NCI-H460 (cell line): ENCODE results near the gene MAP2K7. TPM values are rescaled to one million over a fixed set of nuclear protein-coding genes. Genes with fewer than 3 reads are reported as not detected.
"Not testable (repeated sequence)": the region's sequence is repeated elsewhere in the genome, so short reads cannot be mapped to it uniquely, and the experiment has no call there.

ENCODE experiments used
- DNase-seq: peaks from one replicate; pipeline ENCODE4 v3.0.0-alpha.2; 2016; ENCODE audit warnings: low read depth; ENCODE audit errors: extremely low read depth
- total RNA-seq: library from RNA; depleted of rRNA; stranded (reverse); fragments of >200 nt; shearing (Covaris generic); gene quantifications from 2 replicates; pipeline ENCODE4 v1.2.3, GENCODE V29; 2014

MAP2K7 gene
- total RNA-seq, 1 experiment from 2014 or later: 13.6 TPM

DNA sequence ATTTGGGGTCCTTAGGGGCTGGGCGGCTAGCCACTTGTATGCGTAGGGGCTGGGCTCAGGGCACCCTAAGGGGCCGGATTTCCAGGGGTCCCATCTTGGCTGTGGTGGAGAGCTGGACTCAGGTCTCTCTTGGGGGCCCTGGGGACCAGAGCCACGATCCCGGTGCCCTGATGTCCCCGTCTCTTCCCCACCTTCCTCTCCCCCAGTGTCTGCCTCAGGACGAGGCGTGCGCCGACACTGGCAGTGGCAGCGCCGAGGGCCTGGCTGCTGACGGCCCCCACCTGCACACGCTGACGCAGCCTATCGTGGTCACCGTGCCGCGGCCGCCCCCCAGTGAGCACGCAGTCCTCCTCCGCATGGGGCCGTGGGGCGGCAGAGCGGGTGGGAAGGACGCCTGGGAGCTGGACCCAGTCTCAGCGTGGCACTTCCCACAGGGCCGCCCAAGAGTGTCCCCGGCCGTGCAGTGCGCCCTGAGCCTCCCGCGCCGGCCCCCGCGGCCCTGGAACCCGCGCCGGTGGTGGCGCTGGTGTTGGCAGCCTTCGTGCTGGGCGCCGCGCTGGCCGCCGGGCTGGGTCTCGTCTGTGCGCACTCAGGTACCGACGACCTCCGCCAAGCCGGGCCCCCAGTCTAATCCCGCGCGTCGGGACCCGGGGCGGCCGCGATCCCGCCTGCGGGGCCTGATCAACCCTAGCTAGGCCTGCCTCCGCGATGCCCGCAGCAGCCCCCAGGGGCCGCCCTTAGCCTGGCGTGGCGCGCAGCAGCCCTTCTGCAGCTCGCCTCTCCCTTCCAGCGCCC, 13.8 kb downstream of the MAP2K7 start:
- peak; percentile 51 for DNase-seq

DNA sequence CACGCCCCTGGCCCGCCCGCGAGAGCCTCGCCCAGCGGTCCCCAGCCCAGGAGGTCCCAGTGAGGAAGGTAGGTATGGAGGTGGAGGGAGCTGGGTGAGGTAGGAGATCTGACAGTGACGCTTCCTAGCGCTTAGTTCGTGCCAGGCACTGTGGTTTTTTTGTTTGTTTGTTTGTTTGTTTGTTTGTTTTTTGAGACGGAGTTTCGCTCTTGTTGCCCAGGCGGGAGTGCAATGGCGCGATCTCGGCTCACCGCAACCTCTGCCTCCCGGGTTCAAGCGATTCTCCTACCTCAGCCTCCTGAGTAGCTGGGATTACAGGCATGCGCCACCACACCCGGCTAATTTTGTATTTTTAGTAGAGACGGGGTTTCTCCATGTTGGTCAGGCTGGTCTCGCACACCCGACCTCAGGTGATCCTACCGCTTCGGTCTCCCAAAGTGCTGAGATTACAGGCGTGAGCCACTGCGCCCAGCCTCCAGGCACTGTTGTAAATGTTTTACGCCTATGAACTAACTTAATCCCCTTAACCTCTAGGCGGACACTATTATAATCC, 14.5 kb downstream of the MAP2K7 start:
- not testable (repeated sequence) for DNase-seq

DNA sequence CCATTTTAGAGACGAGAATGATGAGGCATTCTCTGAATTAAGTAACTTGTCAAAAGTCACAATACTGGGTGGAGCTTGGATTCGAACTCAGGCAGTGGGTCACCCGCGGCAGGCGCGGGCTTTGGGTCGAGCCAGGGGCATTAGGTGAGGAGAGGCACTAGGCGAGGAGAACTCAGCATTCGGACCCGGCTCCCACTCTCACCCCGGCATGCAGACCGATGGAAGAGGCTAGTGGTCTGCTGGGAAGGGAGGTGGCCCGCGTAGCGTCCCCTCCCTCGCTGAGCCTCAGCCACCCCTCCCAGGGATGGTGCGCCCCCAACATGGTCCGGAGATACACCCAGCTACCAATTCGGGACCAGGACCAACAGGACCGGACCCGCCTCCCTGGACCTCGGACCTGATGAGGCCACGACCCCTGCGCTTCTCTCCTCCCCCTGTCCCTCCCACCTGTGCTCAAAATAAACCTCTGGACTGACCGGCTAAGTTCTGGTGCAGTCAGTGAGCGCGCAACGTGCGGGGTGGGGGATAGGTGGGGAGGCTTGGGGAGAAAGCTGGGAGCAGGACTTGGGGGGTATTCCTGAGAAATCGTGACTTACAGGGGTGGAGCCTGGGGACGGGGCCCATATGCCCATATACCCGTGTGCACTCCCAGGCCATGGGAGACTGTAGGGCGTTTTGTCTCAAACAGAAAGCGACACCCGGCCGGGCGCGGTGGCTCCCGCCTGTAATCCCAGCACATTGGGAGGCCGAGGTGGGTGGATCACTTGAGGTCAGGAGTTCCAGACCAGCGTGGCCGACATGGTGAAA, 15.1 kb downstream of the MAP2K7 start:
- DNase-seq: no peak

DNA sequence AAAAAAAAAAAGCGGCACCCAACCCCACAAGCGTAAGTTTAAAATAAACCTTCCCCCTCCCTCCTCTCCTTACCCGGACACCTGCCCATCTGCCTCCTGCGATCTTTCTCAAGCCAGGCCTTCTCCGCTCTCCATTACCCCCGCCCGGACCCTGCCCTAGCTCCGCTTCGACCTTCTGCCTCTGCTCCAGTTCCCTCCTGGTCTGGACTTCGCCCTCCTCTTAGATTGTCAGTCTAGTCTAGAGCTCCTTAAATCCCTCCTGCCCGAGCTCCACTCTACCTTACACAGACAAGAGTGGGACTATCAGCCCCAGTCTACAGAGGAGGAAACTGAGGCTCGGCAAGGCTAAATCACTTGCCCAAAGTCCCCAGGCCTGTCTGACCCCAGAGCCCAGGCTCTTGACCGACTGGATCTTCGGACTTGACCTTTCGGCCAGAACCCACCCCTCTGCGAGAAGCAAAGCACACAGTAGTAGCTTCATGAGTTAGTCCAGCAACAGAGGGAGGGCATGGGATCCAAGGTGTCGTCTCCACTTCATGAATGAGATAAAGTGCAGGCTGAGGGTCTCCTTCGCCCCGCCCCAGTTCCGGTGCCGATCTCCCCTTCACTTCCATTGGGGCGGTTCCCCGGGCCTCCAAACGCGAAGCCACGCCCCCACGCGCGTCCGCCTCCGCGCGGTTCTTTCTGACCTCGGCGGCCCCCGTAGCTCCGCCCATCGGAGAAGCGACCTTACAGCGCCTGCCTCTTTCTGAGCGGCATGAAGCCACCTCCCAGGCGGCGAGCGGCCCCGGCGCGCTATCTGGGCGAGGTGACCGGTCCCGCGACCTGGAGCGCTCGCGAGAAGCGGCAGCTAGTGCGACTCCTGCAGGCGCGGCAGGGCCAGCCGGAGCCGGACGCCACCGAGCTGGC, 16.2 kb downstream of the MAP2K7 start, which contains the start of gene SNAPC2:
Gene SNAPC2, plus strand, starts transcription at position 729 of the 909 bp plus-strand sequence. Its CDS starts 29 bp downstream, at position 758.
- peak; percentile 83 for DNase-seq

DNA sequence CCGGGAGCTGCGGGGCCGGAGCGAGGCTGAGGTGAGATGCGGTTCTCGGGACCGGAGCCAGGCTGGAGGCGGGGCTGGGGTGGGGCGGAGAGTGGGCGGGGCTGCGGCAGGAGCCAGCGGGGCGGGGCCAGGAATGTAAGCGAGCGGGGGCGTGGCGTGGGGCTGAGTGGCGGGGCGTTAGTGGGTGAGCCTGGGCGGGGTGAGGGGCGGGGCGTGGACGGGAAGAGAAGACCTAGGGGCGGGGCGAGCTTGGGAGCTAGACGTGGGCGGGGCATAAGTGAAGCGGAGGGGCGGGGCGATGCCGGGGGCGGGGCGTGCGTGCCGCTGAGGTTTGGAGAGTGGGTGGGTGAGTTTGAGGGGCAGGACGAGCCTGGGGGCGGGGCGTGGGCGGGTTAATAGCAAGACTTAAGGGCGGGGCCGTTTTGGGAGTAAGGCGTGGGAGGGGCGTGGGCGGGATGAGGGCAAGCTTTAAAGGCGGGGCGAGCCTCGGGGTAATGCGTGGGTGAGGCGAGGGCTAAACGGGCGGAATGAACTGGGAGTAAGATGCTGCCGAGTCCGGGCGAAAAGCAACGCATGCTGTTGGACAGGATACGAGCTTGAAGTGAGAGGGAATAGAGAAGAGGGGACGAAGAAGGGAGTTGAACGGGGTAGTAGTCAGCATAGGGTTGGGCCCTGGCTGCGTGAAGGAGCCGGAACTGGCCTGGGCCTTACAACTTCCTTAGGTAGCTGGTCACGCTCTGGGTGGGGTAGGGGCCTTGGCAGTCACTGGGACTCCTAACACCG, 17.0 kb downstream of the MAP2K7 start:
- peak; percentile 92 for DNase-seq

DNA sequence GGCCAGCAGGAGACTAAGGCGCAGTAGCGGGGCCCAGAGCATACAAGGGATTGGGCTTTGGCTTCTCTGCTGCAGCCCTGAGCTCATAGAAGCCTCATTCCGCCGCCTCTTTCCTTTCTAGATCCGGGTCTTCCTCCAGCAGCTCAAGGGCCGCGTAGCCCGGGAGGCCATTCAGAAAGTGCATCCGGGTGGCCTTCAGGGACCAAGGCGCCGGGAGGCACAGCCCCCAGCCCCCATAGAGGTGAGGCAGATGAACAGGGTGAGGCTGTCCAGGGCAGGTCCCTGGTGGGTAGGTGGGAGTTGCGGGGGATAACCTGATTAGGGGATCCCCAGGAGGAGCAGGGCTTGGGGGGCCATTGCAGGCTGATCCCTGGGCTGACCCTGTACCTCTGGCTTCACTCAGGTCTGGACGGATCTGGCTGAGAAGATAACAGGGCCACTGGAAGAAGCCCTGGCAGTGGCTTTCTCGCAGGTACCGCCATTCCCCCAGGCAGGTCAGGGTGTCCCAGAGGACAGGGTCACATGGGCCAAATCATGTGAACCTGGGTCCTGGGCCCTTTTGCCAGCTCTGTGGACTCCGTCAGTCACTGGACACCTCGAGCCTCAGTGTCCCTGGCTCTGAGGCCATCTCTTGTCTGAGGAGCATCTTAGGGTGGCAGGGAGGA, 17.8 kb downstream of the MAP2K7 start:
- no peak for DNase-seq

DNA sequence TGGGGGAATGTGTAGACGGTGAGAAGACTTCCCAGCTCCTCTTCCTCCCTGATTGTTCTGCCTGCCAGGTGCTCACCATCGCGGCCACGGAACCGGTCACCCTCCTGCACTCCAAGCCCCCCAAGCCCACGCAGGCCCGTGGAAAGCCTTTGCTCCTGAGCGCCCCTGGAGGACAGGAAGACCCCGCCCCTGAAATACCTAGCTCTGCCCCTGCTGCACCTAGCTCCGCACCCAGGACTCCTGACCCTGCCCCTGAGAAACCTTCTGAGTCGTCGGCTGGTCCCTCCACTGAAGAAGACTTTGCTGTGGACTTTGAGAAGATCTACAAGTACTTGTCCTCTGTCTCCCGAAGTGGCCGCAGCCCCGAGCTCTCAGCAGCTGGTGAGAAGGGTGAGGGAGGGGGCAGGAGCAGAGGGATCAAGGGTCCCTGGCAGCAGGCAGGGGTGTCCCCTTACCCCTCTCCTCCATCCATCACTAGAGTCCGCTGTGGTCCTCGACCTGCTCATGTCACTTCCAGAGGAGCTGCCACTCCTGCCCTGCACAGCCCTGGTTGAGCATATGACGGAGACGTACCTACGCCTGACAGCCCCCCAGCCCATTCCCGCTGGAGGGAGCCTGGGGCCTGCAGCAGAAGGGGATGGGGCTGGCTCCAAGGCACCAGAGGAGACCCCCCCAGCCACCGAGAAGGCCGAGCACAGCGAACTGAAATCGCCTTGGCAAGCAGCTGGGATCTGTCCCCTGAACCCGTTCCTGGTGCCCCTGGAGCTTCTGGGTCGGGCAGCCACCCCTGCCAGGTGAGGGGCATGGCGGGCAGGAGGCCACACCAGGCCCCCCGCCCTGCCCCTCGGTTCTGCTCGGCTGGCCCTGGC, 18.5 kb downstream of the MAP2K7 start:
- no peak for DNase-seq

DNA sequence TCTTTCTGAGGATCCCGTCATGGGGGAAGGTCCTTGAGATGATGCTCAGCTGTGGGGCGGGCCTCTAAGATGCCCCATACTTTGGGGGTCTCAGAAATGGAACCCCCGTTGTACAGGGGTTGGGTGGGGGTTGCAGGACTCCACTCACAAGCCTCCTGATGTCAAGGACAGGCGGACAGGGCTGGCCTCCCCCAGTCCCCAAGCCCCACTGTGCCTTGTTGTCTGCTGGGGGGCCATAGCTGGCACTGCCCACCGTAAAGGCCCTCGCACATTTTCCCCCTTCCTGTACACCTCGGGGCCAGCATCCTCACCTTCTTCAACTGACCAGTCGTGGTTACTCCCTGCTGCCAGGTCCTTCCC, 19.1 kb downstream of the MAP2K7 start:
- DNase-seq: no peak

DNA sequence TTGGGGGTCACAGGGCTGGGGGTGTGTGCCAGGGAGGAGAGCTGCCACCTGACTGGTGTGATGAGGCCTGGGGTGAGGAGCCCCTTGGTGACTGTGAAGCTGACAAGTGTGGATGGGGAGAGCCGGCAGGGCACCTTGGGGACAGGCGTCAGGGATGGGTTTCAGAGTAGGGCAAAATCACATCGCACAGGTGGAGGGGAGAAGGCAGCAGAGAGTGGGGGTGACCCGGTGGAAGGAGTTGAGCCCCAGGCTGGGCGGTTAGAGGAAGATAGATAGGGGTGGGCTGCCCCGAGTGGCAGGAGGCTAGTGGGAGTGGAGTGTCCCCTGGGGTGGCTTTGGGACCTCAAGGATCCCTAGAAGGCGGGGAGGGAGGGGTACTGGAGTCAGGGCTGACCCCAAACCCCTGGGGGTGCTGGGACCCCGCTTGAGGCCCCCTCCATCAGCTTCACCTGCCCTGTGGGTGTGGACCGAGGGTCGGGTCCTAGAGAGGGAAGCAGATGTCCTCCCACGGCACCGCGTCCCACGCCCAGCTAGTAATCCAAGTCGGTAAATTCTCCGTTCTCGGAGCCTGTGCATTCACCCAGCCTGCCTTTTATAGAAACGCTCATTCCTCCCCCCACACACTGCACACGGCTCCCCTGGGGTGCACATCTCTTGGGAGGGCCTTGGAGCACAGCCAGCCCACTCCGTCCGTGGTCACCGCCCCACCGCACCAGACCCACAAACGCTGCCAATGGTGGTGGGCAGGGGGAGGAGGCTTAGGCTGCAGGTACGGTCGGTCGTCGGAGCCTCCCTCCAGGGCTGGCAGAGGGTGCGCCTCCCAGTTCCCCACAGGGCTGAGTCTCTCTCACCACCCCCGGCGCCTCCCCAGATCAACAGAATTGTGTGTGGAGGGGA, 19.9 kb downstream of the MAP2K7 start:
- no peak for DNase-seq

DNA sequence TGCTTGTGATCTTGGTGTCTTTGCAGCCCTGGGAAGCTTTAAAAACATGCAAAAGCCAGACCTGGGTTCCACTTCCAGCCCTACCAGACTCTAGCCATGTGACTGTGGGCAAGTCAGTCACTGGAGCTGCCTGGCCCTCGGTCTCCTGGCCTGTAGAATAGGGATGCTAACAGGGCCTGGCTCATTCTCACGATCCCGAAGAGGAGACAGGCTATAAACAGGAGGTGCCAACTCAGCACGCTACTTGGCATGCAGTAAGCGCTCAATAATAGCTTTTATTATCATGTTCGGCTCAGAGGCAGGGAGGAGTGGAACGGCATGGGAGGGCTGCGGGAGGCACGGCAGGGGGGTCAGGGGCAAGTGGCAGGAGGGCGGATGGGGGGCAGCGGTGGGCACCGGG, 20.6 kb downstream of the MAP2K7 start:
- DNase-seq: no peak

DNA sequence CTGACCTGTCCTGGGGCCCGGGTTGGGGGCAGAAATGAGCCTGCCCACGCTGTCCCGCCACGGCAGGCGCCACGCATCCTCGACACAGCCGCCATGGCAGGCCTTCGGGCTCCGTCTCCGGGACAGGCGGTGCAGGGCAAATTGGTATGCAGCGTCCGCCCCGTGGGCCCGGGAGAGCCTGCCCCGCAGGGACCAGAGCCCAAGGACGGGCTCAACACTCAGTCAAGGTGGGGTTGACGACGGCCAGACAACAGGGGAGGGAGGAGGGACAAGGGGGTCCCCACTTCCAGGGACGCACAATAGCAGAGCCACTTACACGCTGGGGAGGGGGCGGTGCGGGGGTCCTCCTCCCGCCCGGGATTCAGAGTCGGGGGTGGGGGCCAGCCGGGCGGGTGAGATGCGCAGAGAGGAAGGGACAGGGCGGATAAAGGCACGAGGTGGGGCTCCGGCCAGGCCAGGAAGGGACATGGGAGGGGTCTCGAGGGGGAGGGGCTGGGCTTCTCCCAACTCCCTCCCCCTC, 21.0 kb downstream of the MAP2K7 start:
- no peak for DNase-seq

DNA sequence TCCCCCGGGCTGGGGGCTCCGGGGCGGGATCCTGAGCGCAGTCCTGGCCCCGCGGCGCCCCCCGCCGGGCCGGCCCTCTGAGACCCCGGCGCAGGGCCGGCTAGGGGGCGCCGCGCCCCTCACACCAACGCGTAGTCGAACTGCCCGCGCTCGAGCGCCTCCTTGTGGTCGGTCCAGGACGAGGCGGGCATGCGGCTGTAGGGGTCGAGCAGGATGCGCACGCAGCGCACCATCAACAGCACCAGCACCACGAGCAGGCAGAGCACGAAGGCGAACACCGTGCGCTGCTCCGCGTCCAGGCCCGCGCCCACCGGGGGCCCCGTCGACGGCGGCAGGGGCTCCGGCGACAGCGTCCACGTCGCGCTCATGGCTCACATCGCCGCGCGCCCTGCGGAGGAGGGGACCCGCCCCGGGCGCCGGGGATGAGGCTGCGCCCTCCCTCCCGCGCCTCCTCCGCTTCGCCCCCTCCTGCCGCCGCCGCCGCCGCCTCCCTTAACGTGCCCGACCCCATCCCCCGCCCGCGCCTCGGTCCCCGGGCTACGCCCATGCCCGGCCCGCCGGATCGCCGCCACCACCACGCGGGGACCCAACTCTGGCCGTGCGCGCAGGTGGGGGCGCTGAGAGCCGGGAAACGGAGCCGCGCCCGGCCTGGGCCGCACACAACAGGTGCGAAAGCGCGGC, 21.6 kb downstream of the MAP2K7 start:
- peak; percentile 63 for DNase-seq

DNA sequence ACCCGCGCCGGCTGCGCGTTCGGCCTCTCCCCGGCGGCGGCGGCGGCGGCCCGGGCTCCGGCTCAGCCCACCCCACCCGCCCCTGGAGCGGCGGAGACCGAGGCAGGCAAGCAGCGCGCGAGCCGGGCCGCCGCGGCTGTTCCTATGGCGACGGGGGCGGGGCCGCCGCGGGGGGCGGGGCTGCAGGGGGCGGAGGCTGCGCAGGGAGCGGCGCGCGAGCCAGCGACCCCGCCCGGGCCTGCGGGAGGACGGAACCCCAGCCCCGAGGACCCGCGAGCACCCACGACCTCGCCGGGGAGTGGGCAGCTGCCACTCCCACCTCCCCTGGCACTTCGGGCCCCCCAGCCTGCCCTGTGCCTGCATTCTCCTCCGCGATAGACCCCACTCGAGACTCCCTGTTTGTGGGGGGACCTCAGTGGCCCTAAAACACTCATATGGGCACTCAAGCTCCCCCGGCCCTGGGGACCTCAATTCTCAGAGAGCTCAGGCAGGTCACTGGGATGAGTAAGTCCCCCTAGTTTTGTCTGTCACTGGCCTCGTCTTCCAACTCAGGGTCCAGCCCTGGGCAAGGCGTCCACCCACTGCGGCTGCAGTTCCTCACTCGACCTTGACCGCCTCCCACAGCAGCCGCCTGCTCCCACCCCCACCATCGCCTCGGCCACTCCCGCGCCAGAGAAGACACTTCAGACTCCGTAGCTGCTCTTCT, 22.5 kb downstream of the MAP2K7 start, which contains the start of gene CTXN1:
Gene CTXN1, minus strand, starts transcription at position 115 of the 706 bp plus-strand sequence. CDS start 597 bp downstream, outside the sequence.
- no peak for DNase-seq

DNA sequence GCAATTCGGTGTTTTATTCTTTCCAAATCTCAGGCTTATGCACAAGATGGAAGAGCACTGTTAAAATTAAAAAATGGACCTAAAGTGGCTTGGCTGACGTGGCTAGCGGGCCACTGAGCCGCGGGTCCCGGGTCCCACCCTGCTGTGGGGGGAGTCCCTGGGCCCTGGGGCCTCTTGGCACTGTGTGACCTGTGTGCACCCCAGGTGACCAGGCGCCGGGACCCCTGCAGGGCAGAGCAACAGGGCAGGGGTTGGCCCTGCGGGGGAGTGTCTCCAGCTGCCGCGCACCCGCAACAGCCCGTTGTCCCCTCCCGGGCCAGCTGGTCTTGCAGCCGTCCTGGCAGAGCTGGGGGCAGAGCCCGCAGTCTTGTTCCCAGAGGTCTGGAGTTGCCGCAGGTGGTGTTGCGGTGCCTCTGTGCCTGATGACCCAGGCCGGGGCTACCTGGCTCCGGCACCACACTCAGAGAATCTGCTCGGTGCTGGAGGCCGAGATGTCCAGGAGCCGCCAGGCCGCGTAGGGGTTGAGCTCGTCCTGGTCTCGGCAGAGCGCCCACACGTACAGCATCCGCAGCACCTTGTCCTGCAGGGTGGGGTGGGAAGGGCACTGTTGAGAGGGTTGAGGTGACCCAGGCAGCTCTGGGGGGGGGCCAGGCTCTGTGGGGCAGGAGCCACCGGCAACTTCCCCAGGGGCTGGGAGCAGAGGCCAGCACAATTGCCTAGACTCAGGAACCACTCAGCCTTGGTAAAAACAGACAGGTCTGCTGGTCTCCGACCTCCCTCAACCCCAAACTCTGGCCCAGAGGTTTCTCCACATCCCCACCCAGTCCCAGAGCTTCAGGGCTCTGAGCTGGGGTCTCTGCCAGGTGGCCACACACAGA, 23.3 kb downstream of the MAP2K7 start:
- no peak for DNase-seq
